Upper lobe of left lung (tissue), 4 donors: ENCODE measurements around the gene PDE7B.

ENCODE experiments used
- EP300 ChIP-seq, 4 donors: sonication (generic); formaldehyde crosslinking; IDR thresholded peaks; one replicate each; pipeline ENCODE4 v1.5.1; 2017; ENCODE audit warnings: antibody characterized with exemption in 4 of 4, control low read depth in 2 of 4
- POLR2A ChIP-seq, 4 donors: fragments of 450-650 bp; IDR thresholded peaks; one replicate each; pipeline ENCODE4 v1.5.1; 2016 to 2017; ENCODE audit warnings: antibody characterized with exemption in 4 of 4, mild to moderate bottlenecking in 2 of 4
- POLR2AphosphoS5 ChIP-seq, 2 donors: sonication (generic); formaldehyde crosslinking; IDR thresholded peaks; one replicate each; pipeline ENCODE4 v1.5.1; 2017; ENCODE audit warnings: antibody characterized with exemption in 2 of 2
- TF ChIP-seq, protein P1 (sequence below), 6 experiments: fragments of 450-650 bp in 4 of 6; fragments of 200-600 bp in 2 of 6; sonication (generic) in 2 of 6; IDR thresholded peaks; one replicate each; pipeline ENCODE4 v1.5.1; 2016 to 2019; ENCODE audit warnings: antibody characterized with exemption in 6 of 6

DNA sequence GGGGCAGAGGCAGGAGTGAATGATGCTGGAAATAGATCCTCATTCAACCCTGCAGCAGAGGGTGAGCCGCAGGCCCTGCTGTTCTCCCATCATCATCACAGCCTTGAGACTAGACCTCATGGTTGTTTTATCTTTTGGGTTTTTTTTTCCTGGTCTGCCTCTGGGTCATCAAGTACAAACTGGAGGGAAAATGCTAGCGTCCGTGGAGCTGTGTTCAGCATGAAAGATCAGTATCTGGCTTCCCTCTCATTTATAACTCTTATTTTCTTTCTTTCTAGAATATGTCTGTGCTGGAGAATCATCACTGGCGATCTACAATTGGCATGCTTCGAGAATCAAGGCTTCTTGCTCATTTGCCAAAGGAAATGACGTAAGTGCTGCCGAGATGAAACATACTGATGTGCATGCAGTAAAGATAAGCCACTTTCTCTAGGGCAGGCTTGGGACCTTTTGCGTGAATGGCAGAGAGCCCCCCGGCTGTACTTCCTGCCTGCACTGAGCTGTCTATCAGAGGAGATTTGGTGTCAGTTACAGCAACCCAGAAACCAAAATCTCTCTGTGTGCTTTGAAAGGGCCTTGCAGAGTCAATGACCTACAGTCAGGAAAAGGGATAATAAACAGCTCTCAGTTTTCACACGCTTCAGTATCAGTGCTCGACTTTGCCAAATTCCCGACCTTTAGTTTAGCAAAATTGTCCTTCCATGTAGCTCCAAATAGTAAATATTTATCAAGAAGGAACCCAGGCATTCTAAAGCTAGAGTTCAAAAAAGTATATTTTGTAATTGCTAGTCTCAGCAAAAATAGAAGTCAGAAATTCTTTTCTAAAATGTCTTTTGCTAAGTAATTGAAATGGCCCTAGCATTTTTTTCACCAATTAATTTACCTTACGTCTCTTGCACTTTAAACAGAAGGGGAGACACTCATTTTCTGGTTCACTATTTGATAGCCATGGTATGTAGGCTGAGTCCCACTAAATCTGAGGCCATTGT, 322.3 kb downstream of the PDE7B start:
- TF ChIP-seq, protein P1, sequence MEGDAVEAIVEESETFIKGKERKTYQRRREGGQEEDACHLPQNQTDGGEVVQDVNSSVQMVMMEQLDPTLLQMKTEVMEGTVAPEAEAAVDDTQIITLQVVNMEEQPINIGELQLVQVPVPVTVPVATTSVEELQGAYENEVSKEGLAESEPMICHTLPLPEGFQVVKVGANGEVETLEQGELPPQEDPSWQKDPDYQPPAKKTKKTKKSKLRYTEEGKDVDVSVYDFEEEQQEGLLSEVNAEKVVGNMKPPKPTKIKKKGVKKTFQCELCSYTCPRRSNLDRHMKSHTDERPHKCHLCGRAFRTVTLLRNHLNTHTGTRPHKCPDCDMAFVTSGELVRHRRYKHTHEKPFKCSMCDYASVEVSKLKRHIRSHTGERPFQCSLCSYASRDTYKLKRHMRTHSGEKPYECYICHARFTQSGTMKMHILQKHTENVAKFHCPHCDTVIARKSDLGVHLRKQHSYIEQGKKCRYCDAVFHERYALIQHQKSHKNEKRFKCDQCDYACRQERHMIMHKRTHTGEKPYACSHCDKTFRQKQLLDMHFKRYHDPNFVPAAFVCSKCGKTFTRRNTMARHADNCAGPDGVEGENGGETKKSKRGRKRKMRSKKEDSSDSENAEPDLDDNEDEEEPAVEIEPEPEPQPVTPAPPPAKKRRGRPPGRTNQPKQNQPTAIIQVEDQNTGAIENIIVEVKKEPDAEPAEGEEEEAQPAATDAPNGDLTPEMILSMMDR (IDR thresholded peaks at IDR 0.05), result no peak
- no peak for TF ChIP-seq EP300 (IDR thresholded peaks at IDR 0.05)
- no peak for TF ChIP-seq POLR2AphosphoS5 (IDR thresholded peaks at IDR 0.05)
- no peak for TF ChIP-seq POLR2A (IDR thresholded peaks at IDR 0.05)
